ENCODE data around the gene C1orf52.
A peak's percentile ranks its signal among the peaks of the same experiment; 100 is the strongest.
"Not testable (repeated sequence)": the region's sequence is repeated elsewhere in the genome, so short reads cannot be mapped to it uniquely, and the experiment has no call there.

The C1orf52 gene

GRCh38 chr1:85273397-85273796, 13.9 kb upstream of the C1orf52 start:
- no peaks in the 10 kb centered on the region for H3K9me3 Mint-ChIP-seq
- H3K27me3 Mint-ChIP-seq: no peaks in the 10 kb centered on the region
- H3K36me3 Mint-ChIP-seq (ENCODE audit: low read depth): peaks cover 66% of the 10 kb centered on the region
- no peak overlapping the region for H3K4me3 Mint-ChIP-seq
- intact Hi-C loops (cut with micrococcal nuclease): loop anchor here (10.0 kb wide), 1 partner anchor 1431 kb away; the partner anchor contains the start of gene SH3GLB1
- peaks cover 52% of the 10 kb centered on the region for H3K4me1 Mint-ChIP-seq (ENCODE audit: low read depth)
- H3K27ac Mint-ChIP-seq: peak overlapping the region; percentile 99

GRCh38 chr1:85268801-85269585, 9.5 kb upstream of the C1orf52 start:
- H3K27me3 Mint-ChIP-seq: no peaks in the 10 kb centered on the region
- H3K9me3 Mint-ChIP-seq: no peaks in the 10 kb centered on the region
- H3K4me1 Mint-ChIP-seq (ENCODE audit: low read depth): peaks cover 39% of the 10 kb centered on the region
- intact Hi-C loops (cut with micrococcal nuclease): no loop called here
- no peak overlapping the region for H3K4me3 Mint-ChIP-seq
- H3K27ac Mint-ChIP-seq: no peak overlapping the region
- H3K36me3 Mint-ChIP-seq (ENCODE audit: low read depth): peaks cover 89% of the 10 kb centered on the region

GRCh38 chr1:85267313-85267712, 7.9 kb upstream of the C1orf52 start:
- H3K27me3 Mint-ChIP-seq: no peaks in the 10 kb centered on the region
- intact Hi-C loops (cut with micrococcal nuclease): no loop called here
- no peaks in the 10 kb centered on the region for H3K9me3 Mint-ChIP-seq
- peak overlapping the region; percentile 53 for H3K27ac Mint-ChIP-seq
- H3K4me3 Mint-ChIP-seq: no peak overlapping the region
- peaks cover 24% of the 10 kb centered on the region for H3K4me1 Mint-ChIP-seq (ENCODE audit: low read depth)
- H3K36me3 Mint-ChIP-seq (ENCODE audit: low read depth): peaks cover 90% of the 10 kb centered on the region

- intact Hi-C loops (cut with micrococcal nuclease): no loop called here
- H3K4me1 Mint-ChIP-seq (ENCODE audit: low read depth): peaks cover 14% of the 10 kb centered on the region
- H3K27me3 Mint-ChIP-seq: no peaks in the 10 kb centered on the region
- no peak overlapping the region for H3K4me3 Mint-ChIP-seq
- no peak overlapping the region for H3K27ac Mint-ChIP-seq
- H3K9me3 Mint-ChIP-seq: peaks cover 12% of the 10 kb centered on the region
- H3K36me3 Mint-ChIP-seq (ENCODE audit: low read depth): peaks cover 75% of the 10 kb centered on the region
Observed at GRCh38 chr1:85264150-85264549, 4.7 kb upstream of the C1orf52 start.

- H3K27me3 Mint-ChIP-seq: no peaks in the 10 kb centered on the region
- H3K9me3 Mint-ChIP-seq: peaks cover 12% of the 10 kb centered on the region
- intact Hi-C loops (cut with micrococcal nuclease): no loop called here
- H3K4me1 Mint-ChIP-seq (ENCODE audit: low read depth): peaks cover 13% of the 10 kb centered on the region
- H3K4me3 Mint-ChIP-seq: no peak overlapping the region
- no peak overlapping the region for H3K27ac Mint-ChIP-seq
- H3K36me3 Mint-ChIP-seq (ENCODE audit: low read depth): peaks cover 76% of the 10 kb centered on the region
Observed at GRCh38 chr1:85262985-85263384, 3.5 kb upstream of the C1orf52 start.

- H3K4me1 Mint-ChIP-seq (ENCODE audit: low read depth): peaks cover 28% of the 10 kb centered on the region
- peaks cover 74% of the 10 kb centered on the region for H3K36me3 Mint-ChIP-seq (ENCODE audit: low read depth)
- peak overlapping the region; percentile 100 for H3K4me3 Mint-ChIP-seq
- intact Hi-C loops (cut with micrococcal nuclease): loop anchor here (1.0 to 5.0 kb wide), 3 partner anchors 16 to 315 kb away; partner anchors contain the start of genes BCL10 and SYDE2
- H3K9me3 Mint-ChIP-seq: peaks cover 12% of the 10 kb centered on the region
- H3K27ac Mint-ChIP-seq: peak overlapping the region; percentile 98
- no peaks in the 10 kb centered on the region for H3K27me3 Mint-ChIP-seq
Observed at GRCh38 chr1:85259912-85260274, 431 bp upstream of the C1orf52 start.

- peak overlapping the region; percentile 100 for H3K4me3 Mint-ChIP-seq
- H3K27me3 Mint-ChIP-seq: no peaks in the 10 kb centered on the region
- peaks cover 69% of the 10 kb centered on the region for H3K36me3 Mint-ChIP-seq (ENCODE audit: low read depth)
- peak overlapping the region; percentile 98 for H3K27ac Mint-ChIP-seq
- intact Hi-C loops (cut with micrococcal nuclease): loop anchor here (1.0 to 5.0 kb wide), 3 partner anchors 18 to 313 kb away; partner anchors contain the start of genes BCL10 and SYDE2
- H3K4me1 Mint-ChIP-seq (ENCODE audit: low read depth): peaks cover 32% of the 10 kb centered on the region
- H3K9me3 Mint-ChIP-seq: peaks cover 12% of the 10 kb centered on the region
Observed at GRCh38 chr1:85258536-85259117, 835 bp downstream of the C1orf52 start.

- intact Hi-C loops (cut with micrococcal nuclease): not testable (repeated sequence)
Observed at GRCh38 chr1:85249042-85249441, 10.4 kb downstream of the C1orf52 start.

GRCh38 chr1:85245891-85246290, 13.6 kb downstream of the C1orf52 start:
- Mint-ChIP-seq H3K4me1 (ENCODE audit: low read depth) (no peaks in the 10 kb centered on the region), H3K4me3 (no peak overlapping the region), H3K27me3 (no peaks in the 10 kb centered on the region), H3K27ac (no peak overlapping the region), H3K36me3 (ENCODE audit: low read depth) (peaks cover 6% of the 10 kb centered on the region), H3K9me3 (peaks cover 9% of the 10 kb centered on the region)
- intact Hi-C loops (cut with micrococcal nuclease): no loop called here

More at GRCh38 chr1:85249042-85249441, 10.4 kb downstream of the C1orf52 start:
- H3K27me3 Mint-ChIP-seq; H3K4me3 Mint-ChIP-seq; H3K27ac Mint-ChIP-seq; H3K9me3 Mint-ChIP-seq; H3K4me1 Mint-ChIP-seq (ENCODE audit: low read depth): not testable (repeated sequence)
- H3K36me3 Mint-ChIP-seq (ENCODE audit: low read depth): peaks cover 30% of the 10 kb centered on the region

GRCh38 chr1:85245456-85245855, 14.0 kb downstream of the C1orf52 start:
- peaks cover 3% of the 10 kb centered on the region for H3K36me3 Mint-ChIP-seq (ENCODE audit: low read depth)
- intact Hi-C loops (cut with micrococcal nuclease): no loop called here
- H3K27me3 Mint-ChIP-seq: no peaks in the 10 kb centered on the region
- no peak overlapping the region for H3K27ac Mint-ChIP-seq
- peaks cover 9% of the 10 kb centered on the region for H3K9me3 Mint-ChIP-seq
- no peak overlapping the region for H3K4me3 Mint-ChIP-seq
- H3K4me1 Mint-ChIP-seq (ENCODE audit: low read depth): no peaks in the 10 kb centered on the region

- intact Hi-C loops (cut with micrococcal nuclease): no loop called here
- no peaks in the 10 kb centered on the region for H3K36me3 Mint-ChIP-seq (ENCODE audit: low read depth)
- H3K9me3 Mint-ChIP-seq: peaks cover 5% of the 10 kb centered on the region
- H3K4me3 Mint-ChIP-seq: no peak overlapping the region
- no peaks in the 10 kb centered on the region for H3K4me1 Mint-ChIP-seq (ENCODE audit: low read depth)
- no peaks in the 10 kb centered on the region for H3K27me3 Mint-ChIP-seq
- no peak overlapping the region for H3K27ac Mint-ChIP-seq
Observed at GRCh38 chr1:85244271-85245061, 15.0 kb downstream of the C1orf52 start.

- intact Hi-C loops (cut with micrococcal nuclease): no loop called here
- Mint-ChIP-seq H3K27ac (no peak overlapping the region), H3K4me3 (no peak overlapping the region), H3K4me1 (ENCODE audit: low read depth) (no peaks in the 10 kb centered on the region), H3K27me3 (no peaks in the 10 kb centered on the region), H3K9me3 (no peaks in the 10 kb centered on the region), H3K36me3 (ENCODE audit: low read depth) (no peaks in the 10 kb centered on the region)
Observed at GRCh38 chr1:85243372-85243771, 16.1 kb downstream of the C1orf52 start.

GRCh38 chr1:85240643-85241042, 18.8 kb downstream of the C1orf52 start:
- no peaks in the 10 kb centered on the region for H3K9me3 Mint-ChIP-seq
- H3K27me3 Mint-ChIP-seq: no peaks in the 10 kb centered on the region
- no peaks in the 10 kb centered on the region for H3K4me1 Mint-ChIP-seq (ENCODE audit: low read depth)
- H3K36me3 Mint-ChIP-seq (ENCODE audit: low read depth): no peaks in the 10 kb centered on the region
- H3K4me3 Mint-ChIP-seq: no peak overlapping the region
- no peak overlapping the region for H3K27ac Mint-ChIP-seq
- intact Hi-C loops (cut with micrococcal nuclease): no loop called here

GRCh38 chr1:85240174-85240601, 19.3 kb downstream of the C1orf52 start:
- H3K4me1 Mint-ChIP-seq (ENCODE audit: low read depth): no peaks in the 10 kb centered on the region
- H3K36me3 Mint-ChIP-seq (ENCODE audit: low read depth): no peaks in the 10 kb centered on the region
- H3K27me3 Mint-ChIP-seq: no peaks in the 10 kb centered on the region
- intact Hi-C loops (cut with micrococcal nuclease): no loop called here
- no peak overlapping the region for H3K27ac Mint-ChIP-seq
- no peak overlapping the region for H3K4me3 Mint-ChIP-seq
- no peaks in the 10 kb centered on the region for H3K9me3 Mint-ChIP-seq
